Testis (tissue), 2 donors: Measurements from ENCODE around the gene TYW1.

ENCODE experiments used
- CTCF ChIP-seq, 3 experiments: fragments of 450-650 bp in 2 of 3; fragments of 200-600 bp in 1 of 3; sonication (generic) in 1 of 3; IDR thresholded peaks; one replicate each; pipeline ENCODE4 v1.5.1; 2016 to 2019; ENCODE audit warnings: antibody characterized with exemption in 3 of 3, mild to moderate bottlenecking in 2 of 3, moderate library complexity in 1 of 3
- POLR2A ChIP-seq: fragments of 450-650 bp; IDR thresholded peaks from one replicate; pipeline ENCODE4 v1.6.1; 2017; ENCODE audit warnings: antibody characterized with exemption, mild to moderate bottlenecking, moderate library complexity

GRCh38 chr7:66957595-66958290, 38.9 kb upstream of the TYW1 start:
- no peak for TF ChIP-seq POLR2A
- no peak for TF ChIP-seq CTCF (IDR thresholded peaks at IDR 0.05)
